ENCODE measurements around the gene CDT1.

CDT1 gene

DNA sequence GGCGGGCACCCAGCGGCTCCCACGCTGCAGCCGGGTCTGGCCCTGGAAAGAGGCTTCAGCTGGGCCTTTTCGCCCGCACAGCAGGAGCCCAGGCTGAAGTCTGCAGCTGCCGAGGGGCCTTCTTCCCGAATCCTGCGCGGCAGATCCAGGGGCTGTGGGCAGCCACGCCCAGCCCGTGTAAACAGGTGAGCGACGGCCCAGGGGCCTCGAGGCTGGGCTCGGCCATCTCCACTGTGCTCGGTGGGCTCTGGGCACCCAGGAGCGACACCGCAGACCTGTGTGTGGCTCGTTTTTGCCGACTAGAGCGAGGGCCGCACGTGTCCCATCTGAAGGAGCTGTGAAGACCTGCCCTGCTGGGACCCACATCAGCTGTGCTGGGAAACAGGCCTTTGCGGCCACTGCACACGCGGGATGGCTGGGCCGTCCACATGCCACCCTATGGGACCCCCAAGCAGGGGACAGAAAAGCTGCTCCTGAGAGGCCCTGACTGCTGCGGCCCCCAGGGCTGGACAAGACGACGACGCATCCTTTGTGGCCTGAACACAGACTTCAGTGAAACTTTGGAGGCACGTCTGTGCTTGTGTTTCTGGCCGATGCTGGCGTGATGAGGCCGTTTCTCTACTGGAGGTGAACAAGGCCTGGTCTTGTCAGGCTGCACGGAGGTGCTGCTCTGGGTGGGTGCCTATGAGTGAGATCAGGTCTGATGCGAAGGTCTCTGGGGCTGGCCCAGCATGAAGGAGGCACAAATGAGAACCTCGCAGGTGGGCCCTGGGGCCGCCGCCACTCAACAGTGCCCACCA is 13.3 kb downstream of the CDT1 start:
- DNase-seq (ENCODE audit: low read depth) = no peak
- TF ChIP-seq, protein P1, sequence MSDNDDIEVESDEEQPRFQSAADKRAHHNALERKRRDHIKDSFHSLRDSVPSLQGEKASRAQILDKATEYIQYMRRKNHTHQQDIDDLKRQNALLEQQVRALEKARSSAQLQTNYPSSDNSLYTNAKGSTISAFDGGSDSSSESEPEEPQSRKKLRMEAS (IDR thresholded peaks at IDR 0.05; ENCODE audit: low read depth, low read length) = no peak
- no peak for TF ChIP-seq POLR2A (IDR thresholded peaks at IDR 0.05; ENCODE audit: extremely low read depth, insufficient read length)
- no peak for TF ChIP-seq MYC (IDR thresholded peaks at IDR 0.05; ENCODE audit: low read depth, low read length)
- no peak for TF ChIP-seq CTCF (IDR thresholded peaks at IDR 0.05; ENCODE audit: low read depth, low read length)
- H3K4me3 ChIP-seq (ENCODE audit: low read depth, low read length) = no peak overlapping the region

DNA sequence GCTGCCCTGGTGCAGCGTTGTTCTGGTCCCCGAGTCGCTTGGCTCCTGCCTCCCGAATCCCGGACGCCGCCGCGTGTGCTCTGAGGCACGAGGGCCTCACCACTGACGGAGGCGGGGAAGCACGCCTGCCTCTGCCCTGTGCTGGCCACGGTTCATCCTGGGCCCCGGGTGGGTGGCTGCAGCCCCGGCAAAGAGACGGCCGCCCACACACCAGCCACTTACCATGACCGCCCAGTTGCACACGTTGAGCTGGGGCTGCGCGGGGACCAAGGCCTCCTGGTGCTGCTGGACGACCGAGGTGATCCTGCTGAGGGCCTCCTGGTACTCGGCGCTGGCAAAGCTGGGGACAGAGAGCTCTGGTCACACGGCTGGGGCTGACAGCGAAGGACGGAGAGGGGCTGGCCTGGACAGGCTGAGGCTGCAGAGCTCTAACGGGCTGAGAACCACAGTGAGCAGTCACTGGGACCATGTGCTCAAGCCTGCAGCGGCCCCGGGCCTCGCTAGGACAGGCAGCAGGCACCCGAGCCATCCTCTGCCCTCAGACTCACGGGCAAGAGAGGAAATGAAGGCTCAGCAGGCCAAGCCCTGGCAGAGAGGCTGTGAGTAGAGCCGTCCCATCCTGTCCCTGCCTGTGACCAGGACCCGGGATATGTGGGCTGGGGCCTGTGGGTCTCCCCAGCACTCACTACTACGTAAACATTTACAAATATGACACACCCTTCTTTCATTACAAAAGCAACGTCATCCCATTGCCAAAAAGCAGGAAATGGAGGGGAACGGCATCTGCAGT is 14.4 kb downstream of the CDT1 start:
- no peak for TF ChIP-seq POLR2A (IDR thresholded peaks at IDR 0.05; ENCODE audit: extremely low read depth, insufficient read length)
- no peak for TF ChIP-seq CTCF (IDR thresholded peaks at IDR 0.05; ENCODE audit: low read depth, low read length)
- TF ChIP-seq, protein P1 (IDR thresholded peaks at IDR 0.05; ENCODE audit: low read depth, low read length) = no peak
- no peak overlapping the region for H3K4me3 ChIP-seq (ENCODE audit: low read depth, low read length)
- no peak for DNase-seq (ENCODE audit: low read depth)

DNA sequence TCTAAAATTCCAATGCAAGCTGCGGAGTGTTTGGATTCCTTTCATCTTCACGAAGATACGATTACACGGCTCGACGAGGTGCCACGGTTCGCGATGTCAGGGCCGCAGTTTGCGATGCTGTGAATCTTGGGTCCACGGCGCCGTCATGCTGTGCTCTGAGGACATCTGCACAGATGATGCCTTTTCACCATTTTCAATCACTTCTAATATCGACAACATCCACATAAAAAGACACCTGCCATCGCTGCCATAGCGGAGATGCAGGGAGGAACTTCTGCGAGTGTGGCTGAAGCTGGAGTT is 14.9 kb downstream of the CDT1 start:
- DNase-seq (ENCODE audit: low read depth) = no peak
- no peak overlapping the region for H3K4me3 ChIP-seq (ENCODE audit: low read depth, low read length)
- TF ChIP-seq, protein P1 (IDR thresholded peaks at IDR 0.05; ENCODE audit: low read depth, low read length) = no peak
- TF ChIP-seq MYC (IDR thresholded peaks at IDR 0.05; ENCODE audit: low read depth, low read length) (no peak), POLR2A (IDR thresholded peaks at IDR 0.05; ENCODE audit: extremely low read depth, insufficient read length) (no peak), CTCF (IDR thresholded peaks at IDR 0.05; ENCODE audit: low read depth, low read length) (no peak)

- H3K4me3 ChIP-seq (ENCODE audit: low read depth, low read length) = no peak overlapping the region
- TF ChIP-seq, protein P1 (IDR thresholded peaks at IDR 0.05; ENCODE audit: low read depth, low read length) = no peak
- DNase-seq (ENCODE audit: low read depth) = peak; percentile 55
Measured at GRCh38 chr16:88819126-88819525, 15.5 kb downstream of the CDT1 start.

- DNase-seq (ENCODE audit: low read depth) = no peak
- TF ChIP-seq, protein P1 (IDR thresholded peaks at IDR 0.05; ENCODE audit: low read depth, low read length) = no peak
- TF ChIP-seq MYC (IDR thresholded peaks at IDR 0.05; ENCODE audit: low read depth, low read length) (no peak), POLR2A (IDR thresholded peaks at IDR 0.05; ENCODE audit: extremely low read depth, insufficient read length) (no peak), CTCF (IDR thresholded peaks at IDR 0.05; ENCODE audit: low read depth, low read length) (no peak)
- no peak overlapping the region for H3K4me3 ChIP-seq (ENCODE audit: low read depth, low read length)
Measured at GRCh38 chr16:88820385-88821025, 16.9 kb downstream of the CDT1 start.
